ENCODE measurements around the gene CARNS1. TPM values are rescaled to one million over a fixed set of nuclear protein-coding genes. Genes with fewer than 3 reads are reported as not detected.

Gene CARNS1
- total and polyA plus RNA-seq, 9 of the 15 experiments (the other 6 are each of a cell fraction or from before 2014, with no cell fraction given), result 0.01 to 0.18 (median 0.06) TPM; not detected in 3

DNA sequence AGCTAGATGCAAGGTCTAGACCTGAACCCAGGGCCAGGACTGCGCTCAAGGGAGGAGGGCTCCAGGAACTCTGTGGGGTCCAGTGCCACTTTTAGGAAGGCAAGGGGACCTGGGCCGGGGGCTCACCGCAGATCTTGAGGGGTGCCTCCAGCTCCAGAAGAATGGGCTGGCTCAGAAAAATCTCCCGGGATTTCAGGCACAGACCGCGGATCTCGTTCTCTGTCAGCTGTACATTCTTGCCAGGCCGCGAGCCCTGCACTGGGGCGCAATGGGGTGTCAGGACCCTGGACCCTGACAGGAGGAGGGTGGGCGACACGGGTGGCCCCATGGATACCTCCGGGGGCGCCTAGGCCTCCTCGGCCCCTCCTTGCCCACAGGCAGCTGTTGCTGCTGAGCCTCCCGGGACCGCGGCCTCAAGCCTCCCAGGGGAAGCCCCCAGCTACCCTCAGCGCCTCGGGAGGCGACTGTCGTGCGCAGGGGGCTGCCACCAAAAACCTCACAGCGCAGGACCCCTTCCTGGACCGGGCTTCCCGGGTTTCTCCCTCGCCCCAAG, 14.5 kb upstream of the CARNS1 start:
- 2% methylated on average over 19 of the region's 27 CpGs for WGBS (ENCODE audit: insufficient coverage, low coverage, missing lambda C conversion rate)
- H3K36me3 ChIP-seq (ENCODE audit: control insufficient read depth, insufficient read depth, low read length), result peaks cover 46% of the 10 kb centered on the region
- peak overlapping the region; percentile 79; the same call in 1 of the 2 replicates for H2AFZ ChIP-seq (ENCODE audit: low read depth, low read length)
- peak overlapping the region; percentile 95 for H3K27ac ChIP-seq (ENCODE audit: extremely low read depth, low read depth, low read length)
- peak overlapping the region; percentile 91 for H3K4me3 ChIP-seq
- ChIA-PET CTCF (ENCODE audit: low intra/inter-chr PET ratio) (interaction anchor here (0.9 to 1.2 kb wide), 2 partner anchors 28 to 105 kb away, joined by 3 to 4 read pairs; partner anchors contain the start of gene RPS6KB2), POLR2A (interaction anchor here (0.6 to 2.2 kb wide), 14 partner anchors 9 to 183 kb away, joined by 3 to 19 read pairs (median 6); partner anchors contain the start of genes CDK2AP2, GSTP1 and RAD9A)
- no peaks in the 10 kb centered on the region for H3K9me1 ChIP-seq (ENCODE audit: control insufficient read depth, insufficient read depth, low read length)
- no peaks in the 10 kb centered on the region for H3K9me3 ChIP-seq (replicated peaks; ENCODE audit: control insufficient read depth, insufficient read depth, low read depth, low read length)
- in situ Hi-C loops (cut with MboI) (no loop called here), intact Hi-C loops (cut with micrococcal nuclease) (loop anchor here (1.0 to 5.0 kb wide), 4 partner anchors 68 to 181 kb away; partner anchors contain the start of genes AIP, GSTP1 and TMEM134)
- 0 out of 2 replicates have a peak, but pooled peaks cover 4% of the 10 kb centered on the region for H4K20me1 ChIP-seq (replicated peaks; ENCODE audit: control insufficient read depth, insufficient read depth, low read length)
- peak; percentile 9 for ATAC-seq
- BruUV-seq (replicated peaks), result no TSS peak
- H3K79me2 ChIP-seq (ENCODE audit: control insufficient read depth, insufficient read depth, low read length), result peaks cover 23% of the 10 kb centered on the region
- DNase-seq (ENCODE audit: extremely low read depth in 1 of 4, low spot score in 3 of 4), result peak in 1 of 4 experiments; percentile 8
- peaks cover 26 to 91% of the 10 kb centered on the region in 2 experiments for H3K4me1 ChIP-seq (replicated peaks in 1 of 2; ENCODE audit: control insufficient read depth in 2 of 2, insufficient read depth in 2 of 2, low read length in 2 of 2)
- H3K9ac ChIP-seq (ENCODE audit: insufficient read depth in 1 of 2, low read depth in 2 of 2, low read length in 2 of 2), result peak overlapping the region; percentile 95 to 96
- H3K27me3 ChIP-seq (ENCODE audit: control insufficient read depth in 2 of 2, insufficient read depth in 2 of 2, low read length in 2 of 2), result no peaks in the 10 kb centered on the region
- FAIRE-seq, result no peak
- peak overlapping the region; percentile 84 for H3K4me2 ChIP-seq (ENCODE audit: insufficient read depth, low read length)
- TF ChIP-seq TFAP4 (CRISPR knock-in tag; IDR thresholded peaks at IDR 0.05; ENCODE audit: borderline replicate concordance), result peak; percentile 72
- TF ChIP-seq GABPB1 (CRISPR knock-in tag; IDR thresholded peaks at IDR 0.05), result peak; percentile 57
- peak; percentile 57; the same call in 1 of the 2 replicates for TF ChIP-seq SP1 (CRISPR knock-in tag; IDR thresholded peaks at IDR 0.05)
- TF ChIP-seq ZNF609 (CRISPR knock-in tag; IDR thresholded peaks at IDR 0.05; ENCODE audit: borderline replicate concordance), result 0 out of 2 replicates have a peak, but pooled peaks have one; percentile 37
- TF ChIP-seq, protein P1, sequence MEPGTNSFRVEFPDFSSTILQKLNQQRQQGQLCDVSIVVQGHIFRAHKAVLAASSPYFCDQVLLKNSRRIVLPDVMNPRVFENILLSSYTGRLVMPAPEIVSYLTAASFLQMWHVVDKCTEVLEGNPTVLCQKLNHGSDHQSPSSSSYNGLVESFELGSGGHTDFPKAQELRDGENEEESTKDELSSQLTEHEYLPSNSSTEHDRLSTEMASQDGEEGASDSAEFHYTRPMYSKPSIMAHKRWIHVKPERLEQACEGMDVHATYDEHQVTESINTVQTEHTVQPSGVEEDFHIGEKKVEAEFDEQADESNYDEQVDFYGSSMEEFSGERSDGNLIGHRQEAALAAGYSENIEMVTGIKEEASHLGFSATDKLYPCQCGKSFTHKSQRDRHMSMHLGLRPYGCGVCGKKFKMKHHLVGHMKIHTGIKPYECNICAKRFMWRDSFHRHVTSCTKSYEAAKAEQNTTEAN (CRISPR knock-in tag; IDR thresholded peaks at IDR 0.05), result 0 out of 2 replicates have a peak, but pooled peaks have one; percentile 31
- TF ChIP-seq FIP1L1 (IDR thresholded peaks at IDR 0.05; ENCODE audit: low read depth, low read length, poor library complexity, severe bottlenecking), result peak; percentile 85
- no peak; the same call in 1 of the 2 replicates for TF ChIP-seq ZC3H4 (CRISPR knock-in tag; IDR thresholded peaks at IDR 0.05; ENCODE audit: borderline replicate concordance)
- TF ChIP-seq MTA3 (IDR thresholded peaks at IDR 0.05; ENCODE audit: borderline replicate concordance), result 0 out of 2 replicates have a peak, but pooled peaks have one; percentile 23
- 0 out of 2 replicates have a peak, but pooled peaks have one; percentile 34 for TF ChIP-seq NR2C2 (CRISPR knock-in tag; IDR thresholded peaks at IDR 0.05)
- TF ChIP-seq NR2C2 (tag; IDR thresholded peaks at IDR 0.05), result no peak
- peak; percentile 50 to 61 for TF ChIP-seq NRF1 (conservative IDR thresholded peaks at IDR 0.05 in 1 of 2, IDR thresholded peaks at IDR 0.05 in 1 of 2)
- peak; percentile 69 for TF ChIP-seq CHD1 (IDR thresholded peaks at IDR 0.05; ENCODE audit: low read length)

Measured in K562 (cell line).